Caki2 (cell line): ENCODE data around the gene LRRC75A. TPM values are rescaled to one million over a fixed set of nuclear protein-coding genes. Genes with fewer than 3 reads are reported as not detected.
"Not testable (repeated sequence)": the region's sequence is repeated elsewhere in the genome, so short reads cannot be mapped to it uniquely, and the experiment has no call there.

Experiments
- DNase-seq: peaks from one replicate; pipeline ENCODE4 v3.0.0-alpha.2; 2015; ENCODE audit warnings: low read depth
- in situ Hi-C: cut with HindIII; loops from 2 replicates; pipeline ENCODE4 v1.10.0; 2016; ENCODE audit warnings: low sequenced_read_pairs, low pct_unique_long_range_greater_than_20kb, mixed read lengths
- total RNA-seq: library from RNA; depleted of rRNA; stranded (reverse); fragments of >200 nt; shearing (Covaris generic); gene quantifications from 2 replicates; pipeline ENCODE4 v1.2.3, GENCODE V29; 2014; ENCODE audit warnings: low replicate concordance

LRRC75A gene
- total RNA-seq, 1 experiment from 2014 or later = 1.1 TPM

DNA sequence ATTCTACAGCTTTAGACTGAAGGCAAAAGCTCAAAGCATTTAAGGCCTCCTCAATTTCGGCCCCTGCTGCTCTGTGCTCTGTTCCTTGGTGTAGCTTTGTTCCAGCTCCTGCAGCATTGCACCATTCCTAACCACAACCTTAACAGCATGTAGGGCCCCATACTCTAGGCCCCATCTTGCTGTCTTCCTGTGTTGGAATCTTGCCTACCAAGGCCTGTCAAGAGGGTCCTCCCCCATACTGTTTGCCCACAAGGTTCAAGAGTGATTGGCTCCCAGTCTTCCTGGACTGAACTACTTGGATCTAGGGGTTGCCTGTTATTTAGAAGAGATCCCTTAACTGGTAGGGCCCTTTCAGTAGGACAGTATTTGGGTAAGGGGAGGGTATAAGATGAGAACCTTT is 49.9 kb downstream of the LRRC75A start:
- in situ Hi-C loops = no loop called here
- no peak for DNase-seq

DNA sequence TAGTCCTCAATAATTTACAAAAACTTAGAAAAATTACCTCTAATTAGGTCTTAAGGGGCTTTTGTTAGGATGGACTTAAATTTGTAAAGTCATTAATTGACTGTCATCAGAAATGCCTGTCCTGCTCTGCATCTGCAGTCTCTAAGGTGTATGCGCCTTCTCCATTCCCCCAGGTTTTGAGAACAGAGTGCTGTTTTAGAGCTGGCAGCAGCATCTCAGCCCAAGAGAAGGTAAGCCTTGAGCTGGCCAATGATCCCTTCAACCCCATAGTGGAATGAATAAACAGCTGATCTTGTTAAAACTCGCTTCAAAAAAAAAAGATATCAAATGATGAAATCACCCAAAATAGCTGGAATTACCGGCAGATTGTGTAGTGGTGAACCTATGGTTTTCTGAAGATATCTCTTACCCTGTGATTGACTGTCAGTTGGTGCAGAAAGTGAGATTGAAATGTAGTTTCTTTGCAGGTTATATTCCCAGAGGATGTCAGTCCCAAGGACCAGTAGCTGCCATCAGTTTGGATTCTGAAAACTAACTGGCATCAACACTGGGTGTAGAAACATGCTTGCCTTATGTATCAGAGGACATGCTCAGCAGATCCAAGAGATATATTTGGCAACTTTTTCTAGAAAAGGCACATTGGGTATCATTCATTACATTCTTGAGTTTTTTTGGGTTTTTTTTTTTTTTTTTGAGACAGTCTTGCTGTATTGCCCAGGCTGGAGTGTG is 50.9 kb downstream of the LRRC75A start:
- DNase-seq = no peak
- in situ Hi-C loops = no loop called here

DNA sequence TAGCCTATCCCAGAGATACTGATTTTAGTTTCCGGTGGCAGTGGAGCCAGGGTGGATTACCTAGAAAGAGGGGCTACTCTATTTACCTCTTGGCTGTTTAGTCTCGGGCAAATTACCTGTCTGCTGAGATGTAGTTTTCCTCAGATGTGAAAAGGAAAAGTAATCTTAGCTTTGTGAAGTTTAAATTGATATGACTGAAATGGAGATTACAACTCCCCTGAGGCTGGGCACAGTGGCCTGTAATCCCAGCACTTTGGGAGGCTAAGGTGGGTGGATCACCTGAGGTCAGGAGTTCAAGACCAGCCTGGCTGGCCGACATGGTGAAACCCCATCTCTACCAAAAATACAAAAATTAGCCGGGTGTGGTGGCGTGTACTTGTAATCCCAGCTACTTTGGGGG is 51.6 kb downstream of the LRRC75A start:
- DNase-seq, in situ Hi-C loops: not testable (repeated sequence)

DNA sequence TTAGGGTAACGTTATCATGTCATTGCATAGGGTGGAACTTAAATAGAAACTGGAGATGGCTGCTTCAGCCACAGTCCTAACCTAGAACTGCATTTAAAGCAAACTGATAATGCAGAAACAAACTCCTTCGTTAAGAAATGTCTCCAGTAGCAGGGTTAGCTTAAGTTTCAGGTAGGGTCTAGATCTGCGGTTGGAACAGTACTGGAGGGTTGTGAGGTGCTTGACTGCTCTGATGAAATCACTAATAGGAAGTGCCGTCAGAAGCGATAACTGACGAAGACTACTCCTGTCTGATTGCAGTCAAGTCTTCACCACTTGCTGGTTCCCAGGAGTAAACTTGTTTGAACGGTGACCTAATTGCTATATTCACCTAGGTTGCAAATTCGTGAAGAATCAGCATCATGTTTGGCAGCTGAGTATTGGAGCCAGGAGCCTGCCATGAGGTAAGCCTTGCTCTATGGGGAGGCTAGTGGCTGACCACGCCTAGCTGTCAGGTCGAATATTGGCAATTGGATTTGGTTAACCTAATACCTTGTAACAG is 52.1 kb downstream of the LRRC75A start:
- in situ Hi-C loops = no loop called here
- DNase-seq = no peak

DNA sequence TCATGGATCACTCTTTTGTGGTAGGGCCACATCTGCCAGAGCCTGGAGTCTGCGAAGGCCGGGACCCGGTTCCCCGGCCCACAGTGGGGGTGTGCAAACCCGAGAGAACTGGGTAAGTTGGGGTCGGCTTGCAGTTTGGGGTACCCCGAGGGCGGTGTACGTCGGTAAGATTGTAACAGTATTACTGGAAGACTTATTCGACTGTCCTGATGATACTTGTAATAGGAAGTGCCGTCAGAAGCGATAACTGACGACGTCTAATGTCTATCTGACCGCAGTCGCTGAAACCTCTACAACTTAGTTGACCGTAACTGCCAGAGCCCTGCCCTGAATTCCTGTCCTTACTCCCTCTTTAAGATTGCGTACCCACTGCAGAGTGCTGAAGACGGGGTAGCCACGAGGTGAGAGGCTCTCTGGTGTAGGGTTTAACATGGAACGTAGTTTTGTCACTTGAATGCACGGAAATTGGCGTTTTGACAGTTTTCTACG is 52.6 kb downstream of the LRRC75A start:
- in situ Hi-C loops = no loop called here
- DNase-seq = no peak

DNA sequence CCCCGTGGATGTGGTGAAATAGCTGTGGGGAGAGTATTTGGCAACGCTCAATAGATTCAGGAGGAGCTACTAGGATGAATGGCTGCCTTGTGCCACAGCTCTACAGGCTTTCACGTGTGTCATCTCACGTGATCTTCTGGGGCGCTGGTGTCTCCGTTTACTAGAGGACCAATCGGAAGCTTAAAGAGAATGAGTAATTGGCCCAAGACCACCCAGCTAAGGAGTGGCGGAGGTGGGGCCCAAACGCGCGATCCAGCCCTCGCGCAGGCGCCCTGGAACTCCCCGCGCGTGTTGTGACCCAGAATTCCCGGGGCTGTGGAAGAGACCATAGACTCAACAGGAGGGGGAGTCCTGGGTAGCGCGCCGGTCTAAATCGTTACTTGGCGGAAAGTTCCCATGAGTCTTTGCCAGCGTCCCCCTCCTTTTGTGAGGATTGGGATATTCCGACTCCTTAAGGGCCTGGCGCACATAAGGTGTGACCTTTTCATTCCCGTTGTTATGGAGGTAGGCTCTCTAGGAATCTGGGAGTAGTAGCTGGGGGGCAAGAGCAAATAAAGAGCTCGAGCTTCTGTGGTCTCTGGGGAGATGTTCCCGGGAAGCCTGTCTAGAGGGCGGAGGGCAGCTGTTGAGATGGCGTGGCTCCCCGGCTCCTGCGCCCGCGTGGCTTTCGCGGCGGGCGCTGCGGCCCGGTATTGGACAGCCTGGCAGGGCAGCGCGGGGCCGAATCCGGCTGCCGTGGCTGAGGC is 53.3 kb downstream of the LRRC75A start:
- DNase-seq = peak; percentile 98

DNA sequence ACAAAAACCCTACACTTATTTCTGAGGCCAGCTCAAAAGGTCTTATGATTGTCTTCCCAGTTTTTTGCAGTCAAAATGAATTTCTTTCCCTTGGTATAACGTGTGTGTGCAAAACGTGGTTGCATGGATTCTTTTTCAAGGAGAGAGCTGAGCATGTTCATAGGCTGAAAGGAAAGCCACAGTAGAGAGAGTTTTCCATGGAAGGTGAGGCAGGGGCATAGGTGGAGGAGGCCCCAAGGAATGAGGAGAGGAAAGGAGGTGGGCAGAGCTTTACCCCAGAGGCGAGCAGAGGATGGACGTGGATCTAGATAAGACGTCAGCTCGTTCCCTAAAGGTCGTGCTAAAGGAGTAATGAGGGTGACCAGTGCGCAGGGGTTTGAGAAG is 53.8 kb downstream of the LRRC75A start:
- DNase-seq = no peak
- in situ Hi-C loops = no loop called here

More for the DNA sequence above, 53.3 kb downstream of the LRRC75A start:
- in situ Hi-C loops = no loop called here

DNA sequence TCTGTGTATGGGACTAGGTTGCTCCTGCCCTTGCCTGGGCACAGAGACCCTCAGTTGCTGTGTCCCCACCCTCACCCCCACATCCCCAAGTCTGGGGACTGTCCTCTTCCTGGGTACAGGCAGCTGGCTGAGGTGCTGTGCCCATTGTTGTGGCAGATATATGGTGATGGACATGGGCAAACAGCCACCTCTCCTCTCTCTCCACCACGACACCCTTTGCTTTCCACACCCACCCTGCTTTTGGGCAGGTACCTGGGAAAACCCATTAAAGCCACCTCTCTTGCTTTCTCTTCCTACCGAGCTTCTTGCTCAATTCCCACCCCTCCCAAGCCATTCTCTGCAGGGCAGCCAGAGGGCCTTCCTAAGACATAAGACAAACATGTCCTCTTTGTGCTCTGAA is 54.9 kb downstream of the LRRC75A start:
- no peak for DNase-seq
- in situ Hi-C loops = no loop called here

DNA sequence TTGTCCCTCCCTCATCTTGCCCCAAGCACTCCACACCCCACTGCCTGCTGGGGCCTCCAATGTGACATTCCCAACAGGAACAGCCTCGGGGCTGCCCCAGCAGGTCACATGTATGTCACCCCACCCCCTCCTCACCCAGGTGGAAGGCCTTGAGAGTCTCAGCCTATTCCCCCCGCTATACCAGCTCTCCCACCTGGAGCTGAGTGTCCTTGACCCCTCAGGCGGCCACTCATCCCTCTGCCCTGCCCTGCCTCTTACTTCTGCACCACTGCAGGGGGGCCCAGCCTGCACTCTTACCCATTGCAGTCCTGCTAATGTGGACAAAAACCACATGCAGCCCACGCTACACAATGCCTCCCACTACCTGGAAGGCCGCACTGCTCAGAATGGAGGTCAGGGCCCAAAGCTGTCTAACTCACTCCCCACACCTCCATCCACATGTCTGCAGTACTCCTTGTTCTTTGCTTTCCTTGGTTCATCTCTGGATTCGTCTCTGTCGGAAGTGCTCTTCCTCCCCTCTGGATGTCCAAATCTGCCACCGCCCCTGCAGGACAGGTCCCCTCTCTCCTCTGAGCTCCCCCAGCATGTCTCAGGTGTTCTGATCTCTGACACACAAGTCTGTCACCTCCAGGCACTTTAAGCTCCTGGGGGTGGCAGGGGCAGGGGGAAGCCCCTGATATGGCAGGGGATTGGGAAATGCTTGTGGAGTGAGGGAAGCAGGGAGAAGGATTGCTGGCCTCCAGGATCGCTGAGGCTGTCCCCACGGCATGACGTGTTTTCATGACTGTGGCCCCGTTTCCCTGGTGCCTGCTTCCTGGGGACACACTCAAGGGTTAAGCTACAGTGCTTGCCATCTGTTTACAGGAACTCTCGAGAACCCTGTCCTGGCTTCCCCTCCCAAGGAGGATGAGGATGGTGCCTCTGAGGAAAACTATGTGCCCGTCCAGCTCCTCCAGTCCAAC is 55.8 kb downstream of the LRRC75A start:
- in situ Hi-C loops = no loop called here
- no peak for DNase-seq

DNA sequence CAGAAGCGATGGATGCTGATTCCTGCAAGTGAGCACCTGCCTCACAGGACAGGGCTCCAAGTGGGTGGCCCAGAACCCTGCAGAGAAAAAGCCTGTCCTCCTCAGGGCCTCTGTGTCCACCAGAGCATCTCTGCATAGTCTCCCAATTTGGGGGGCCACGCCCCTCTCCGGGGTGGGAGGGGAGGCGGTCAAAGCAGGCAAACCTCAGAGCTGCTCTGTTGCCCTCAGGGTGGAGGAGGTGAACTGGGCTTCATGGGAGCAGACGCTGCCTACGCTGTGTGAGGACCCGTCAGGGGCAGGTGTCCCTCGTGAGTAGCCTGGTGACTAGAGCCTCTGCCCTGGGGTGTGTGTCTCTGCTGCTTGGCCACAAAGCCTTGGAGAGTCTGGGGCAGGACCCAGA is 57.3 kb downstream of the LRRC75A start:
- in situ Hi-C loops = no loop called here

DNA sequence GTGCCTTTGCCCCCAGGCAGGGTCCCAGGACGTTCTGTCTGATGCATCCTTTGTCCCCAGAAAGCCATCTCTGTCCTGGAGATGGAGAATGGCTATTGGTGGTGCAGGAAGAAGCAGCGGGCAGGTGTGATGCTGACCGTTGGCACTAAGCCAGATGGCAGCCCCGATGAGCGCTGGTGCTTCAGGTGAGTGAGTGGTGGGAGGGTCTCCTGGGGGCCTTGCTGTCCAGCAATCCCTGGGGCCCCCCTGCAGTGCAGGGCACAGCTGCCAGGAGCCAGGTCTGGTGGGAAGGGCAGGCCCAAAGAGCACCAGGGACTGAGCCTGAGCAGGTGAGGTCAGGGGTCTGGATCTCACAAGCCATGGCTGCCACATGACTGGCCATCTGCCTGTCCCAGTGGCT is 58.5 kb downstream of the LRRC75A start:
- in situ Hi-C loops = no loop called here

More for the DNA sequence above, 57.3 kb downstream of the LRRC75A start:
- no peak for DNase-seq

DNA sequence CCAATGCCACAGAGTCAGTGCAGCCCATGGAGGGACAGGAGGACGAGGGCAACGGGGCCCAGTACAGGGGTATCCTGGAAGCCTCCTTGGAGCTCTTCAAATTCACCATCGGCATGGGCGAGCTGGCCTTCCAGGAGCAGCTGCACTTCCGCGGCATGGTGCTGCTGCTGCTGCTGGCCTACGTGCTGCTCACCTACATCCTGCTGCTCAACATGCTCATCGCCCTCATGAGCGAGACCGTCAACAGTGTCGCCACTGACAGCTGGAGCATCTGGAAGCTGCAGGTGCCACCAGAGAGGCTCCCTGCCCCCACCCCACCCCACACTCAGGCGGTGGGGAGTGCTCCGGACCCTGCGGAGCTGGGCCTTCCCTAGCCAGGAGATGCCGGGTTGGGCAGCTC is 60.0 kb downstream of the LRRC75A start:
- in situ Hi-C loops = no loop called here
- DNase-seq = no peak

More for the DNA sequence above, 58.5 kb downstream of the LRRC75A start:
- no peak for DNase-seq

DNA sequence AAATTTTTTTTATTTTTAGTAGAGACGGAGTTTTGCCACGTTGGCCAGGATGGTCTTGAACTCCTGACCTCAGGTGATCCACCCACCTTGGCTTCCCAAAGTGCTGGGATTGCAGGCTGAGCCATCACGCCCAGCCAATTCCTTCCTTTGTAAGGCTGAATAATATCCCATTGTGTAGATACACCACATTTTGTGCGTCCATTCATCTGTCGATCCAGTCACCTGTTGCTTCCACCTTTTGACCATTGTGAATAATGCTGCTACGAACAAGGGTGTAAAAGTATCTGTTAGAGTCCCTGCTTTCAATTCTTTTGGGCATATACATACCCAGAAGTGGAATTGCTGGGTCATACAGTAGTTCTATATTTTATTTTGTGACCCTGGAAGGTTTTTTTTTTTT is 61.3 kb downstream of the LRRC75A start:
- DNase-seq = no peak
- in situ Hi-C loops = no loop called here

DNA sequence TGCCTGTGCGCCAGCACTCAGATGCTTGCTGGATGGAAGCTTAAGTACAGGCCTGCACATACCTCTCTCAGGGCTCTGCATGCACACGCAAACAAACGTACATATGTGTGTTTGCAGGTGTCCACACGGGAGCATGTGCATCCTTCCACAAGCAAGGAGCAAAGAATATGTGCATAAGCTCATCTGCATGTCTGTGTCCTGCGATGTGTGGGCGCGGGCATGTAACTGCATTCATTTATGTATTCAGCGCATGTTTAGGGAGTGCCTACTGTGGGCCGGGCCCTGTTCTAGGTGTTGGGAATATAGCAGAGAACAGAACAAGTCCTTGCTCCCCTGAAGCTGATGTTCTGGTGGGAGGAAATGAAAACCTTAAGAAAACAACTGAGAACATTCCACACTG is 62.9 kb downstream of the LRRC75A start:
- in situ Hi-C loops = no loop called here
- no peak for DNase-seq

DNA sequence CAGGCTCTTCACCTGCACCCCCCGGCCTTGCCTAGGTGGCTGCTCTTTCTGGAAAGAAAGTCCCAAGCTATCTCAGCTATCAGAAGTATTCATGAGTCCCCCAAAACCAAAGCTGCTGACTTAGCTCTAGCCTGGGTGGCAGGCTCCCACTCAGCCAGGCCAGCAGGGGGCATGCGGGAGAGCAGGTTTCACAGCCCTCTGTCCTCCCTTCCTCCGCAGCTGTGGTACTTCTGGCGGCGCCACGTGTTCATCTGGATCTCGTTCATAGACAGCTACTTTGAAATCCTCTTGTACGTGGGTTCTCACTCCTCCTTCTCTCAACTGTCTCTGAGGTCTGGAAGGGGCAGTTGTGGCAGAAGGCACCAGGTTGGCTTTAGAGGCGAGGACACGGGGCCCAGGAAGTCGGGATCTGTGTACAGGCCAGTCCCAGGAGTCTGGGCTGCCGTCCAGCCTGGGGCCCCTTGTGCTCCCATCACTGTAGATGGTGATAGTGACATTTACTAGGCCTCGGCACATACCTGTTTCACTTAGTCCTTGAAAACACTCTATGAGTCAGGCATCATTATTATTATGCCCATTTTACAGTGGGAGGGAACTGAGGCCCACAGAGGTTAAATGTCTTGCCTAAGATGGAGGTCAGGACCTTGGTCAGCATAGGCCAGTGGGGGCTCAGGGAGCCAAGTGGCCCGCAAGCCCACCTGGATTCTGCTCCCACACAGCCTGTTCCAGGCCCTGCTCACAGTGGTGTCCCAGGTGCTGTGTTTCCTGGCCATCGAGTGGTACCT is 63.7 kb downstream of the LRRC75A start:
- DNase-seq = no peak
- in situ Hi-C loops = no loop called here

DNA sequence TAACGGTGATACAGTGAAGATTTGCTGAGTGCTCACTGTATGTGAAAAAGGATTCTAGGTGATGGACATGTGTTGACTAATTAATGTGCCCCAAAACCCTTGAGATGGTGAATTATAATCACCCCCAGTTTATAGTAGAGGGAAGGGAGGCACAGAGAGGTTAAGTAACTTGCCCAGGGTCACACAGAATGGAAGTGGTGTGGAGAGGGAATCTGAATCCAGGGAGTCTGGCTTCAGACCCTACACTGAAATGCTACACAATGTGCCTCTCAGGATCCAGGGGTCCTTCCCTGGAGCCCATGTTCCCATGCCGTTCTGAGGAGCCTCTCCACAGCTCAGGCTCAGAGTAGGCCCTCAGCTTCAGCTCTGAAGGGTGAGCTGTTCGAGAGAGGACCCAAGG is 65.0 kb downstream of the LRRC75A start:
- in situ Hi-C loops = no loop called here
- DNase-seq = no peak

DNA sequence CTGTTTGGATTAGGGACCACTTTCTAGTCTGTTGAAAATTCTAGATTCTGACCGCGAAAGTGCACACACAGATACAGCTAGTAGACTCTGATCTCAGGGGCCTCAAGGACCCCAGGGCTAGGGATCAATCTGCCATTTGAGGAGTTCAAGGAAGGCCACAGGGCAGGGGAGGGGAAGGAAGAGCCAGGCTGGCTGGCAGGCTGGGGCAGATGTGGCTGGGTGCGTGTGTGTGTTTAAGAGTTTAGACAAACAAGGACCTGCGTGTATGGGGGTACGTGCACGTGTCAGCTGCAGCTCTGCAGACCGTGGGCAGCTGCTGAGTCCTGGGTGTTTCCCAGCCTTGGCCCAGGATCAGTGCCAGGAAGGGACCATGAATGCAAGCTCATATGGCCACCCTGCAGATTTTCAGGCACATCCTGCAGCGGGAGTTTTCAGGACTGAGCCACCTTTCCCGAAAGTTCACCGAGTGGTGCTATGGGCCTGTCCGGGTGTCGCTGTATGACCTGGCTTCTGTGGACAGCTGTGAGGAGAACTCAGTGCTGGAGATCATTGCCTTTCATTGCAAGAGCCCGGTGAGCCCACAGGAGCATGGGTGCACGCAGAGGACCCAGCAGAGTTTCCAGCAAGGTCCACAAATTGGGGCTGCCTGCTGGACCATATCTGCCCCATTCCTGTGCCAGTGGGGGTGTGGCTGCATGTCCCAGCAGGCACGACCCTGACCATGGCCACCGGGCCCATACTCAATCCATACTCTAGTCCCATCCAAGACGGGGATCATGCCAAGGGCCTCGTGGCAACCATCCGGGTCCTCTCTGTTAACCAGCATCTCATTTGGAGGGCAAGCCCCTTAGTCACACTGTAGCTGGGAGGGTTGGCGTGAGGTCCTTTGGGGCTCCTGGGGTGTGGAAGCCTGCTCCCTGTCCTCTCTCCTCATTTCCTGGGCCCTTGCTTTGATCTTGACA is 66.0 kb downstream of the LRRC75A start:
- no peak for DNase-seq

More for the DNA sequence above, 66.0 kb downstream of the LRRC75A start:
- in situ Hi-C loops = no loop called here
